HG02943 (cell line): Measurements from ENCODE around the gene FUNDC1.

Experiments
- ATAC-seq: cut with Tn5 transposase; IDR thresholded peaks from one replicate; pipeline ENCODE4 v1.9.1; 2021; ENCODE audit warnings: mild to moderate bottlenecking, low read depth, moderate library complexity; ENCODE audit not compliant: unreplicated experiment

Gene FUNDC1

GRCh38 chrX:44483965-44484606 lies 58.6 kb downstream of the FUNDC1 start:
- ATAC-seq: no peak

GRCh38 chrX:44482575-44482974 lies 60.1 kb downstream of the FUNDC1 start:
- no peak for ATAC-seq

DNA sequence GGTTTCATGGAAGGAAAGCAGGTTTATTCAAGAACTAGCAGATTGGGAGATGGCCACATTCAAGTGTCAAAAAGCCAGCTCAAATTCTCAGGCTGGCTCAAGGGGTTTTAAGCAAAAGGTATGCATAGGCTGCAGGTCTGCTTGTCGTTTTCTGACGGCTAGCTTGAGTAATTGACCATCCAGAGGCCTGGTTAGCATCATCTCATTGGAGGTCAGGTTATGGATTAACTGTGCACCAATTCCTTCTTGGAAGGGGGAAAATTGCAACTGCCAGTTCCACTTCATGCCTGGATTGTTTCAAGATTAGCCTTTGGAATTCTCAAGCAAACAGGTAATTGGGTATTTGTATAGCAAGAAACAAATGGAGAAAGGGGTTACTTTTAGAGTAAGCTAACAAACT lies 62.1 kb downstream of the FUNDC1 start:
- no peak for ATAC-seq

DNA sequence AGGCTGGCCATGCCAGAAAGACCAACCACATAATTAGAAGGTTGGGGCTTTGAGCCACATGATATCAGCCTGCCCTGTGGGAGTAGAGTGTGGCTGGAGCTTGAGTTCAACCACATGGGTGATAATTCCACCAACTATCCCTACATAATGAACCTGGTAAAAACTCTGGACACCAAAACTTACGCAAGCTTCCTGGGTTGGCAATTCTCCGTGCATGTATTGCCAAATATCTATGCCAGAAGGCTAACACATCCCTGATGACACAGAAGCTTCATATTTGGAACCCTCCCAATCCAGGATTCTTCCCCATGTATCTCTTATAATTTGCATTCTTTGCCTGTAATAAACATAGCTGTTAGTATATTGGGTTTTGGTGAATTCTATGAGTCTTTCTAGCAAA lies 68.2 kb downstream of the FUNDC1 start:
- no peak for ATAC-seq
